NOMO-1 (cell line): ENCODE results near the gene ADCY4.
A peak's percentile ranks its signal among the peaks of the same experiment; 100 is the strongest.
"Not testable (repeated sequence)": the region's sequence is repeated elsewhere in the genome, so short reads cannot be mapped to it uniquely, and the experiment has no call there.

Experiments
- DNase-seq, 2 experiments: peaks; one replicate each; lab custom pipeline; 2025; ENCODE audit not compliant: unreplicated experiment in 2 of 2; lab: John Stamatoyannopoulos, UW

Gene ADCY4

DNA sequence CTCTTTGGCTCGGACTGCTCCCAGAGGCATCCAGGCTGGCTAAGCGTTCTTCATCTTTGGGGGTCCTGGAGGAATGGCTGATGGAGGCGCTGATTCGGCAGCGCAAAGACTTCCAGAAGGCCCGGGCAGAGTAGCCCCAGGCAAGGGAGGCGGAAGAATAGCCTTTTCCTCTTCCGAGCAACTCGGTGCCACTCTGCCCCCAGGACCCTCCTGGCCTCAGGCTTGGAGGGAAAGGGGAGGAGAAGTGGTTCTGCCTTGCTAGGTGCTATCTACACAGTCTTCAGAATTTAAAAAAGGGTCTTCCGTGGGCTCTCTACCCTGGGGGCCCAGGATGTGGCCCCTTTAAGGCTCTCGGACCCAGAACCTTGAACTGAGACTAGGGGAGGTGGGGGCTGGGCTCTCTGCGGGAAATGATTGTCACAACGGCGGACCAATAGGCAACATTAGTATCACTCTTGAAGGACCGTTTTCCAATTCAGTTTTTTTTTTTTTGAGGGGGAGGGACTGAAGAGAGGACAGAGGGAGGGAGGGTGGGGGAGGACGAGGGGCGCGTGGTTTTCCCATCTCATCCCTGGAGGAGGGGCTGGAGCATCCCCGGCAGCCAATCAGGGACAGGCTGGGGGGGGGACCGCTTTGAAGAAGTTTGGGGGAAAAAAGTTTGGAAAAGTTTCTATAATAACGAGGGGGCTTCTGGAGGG lies 32.8 kb upstream of the ADCY4 start, which contains the start of gene NFATC4:
NFATC4 (plus strand) TSS at position 671 of the 698 bp plus-strand sequence. CDS start 157 bp downstream, outside the sequence.
- no peak for DNase-seq

DNA sequence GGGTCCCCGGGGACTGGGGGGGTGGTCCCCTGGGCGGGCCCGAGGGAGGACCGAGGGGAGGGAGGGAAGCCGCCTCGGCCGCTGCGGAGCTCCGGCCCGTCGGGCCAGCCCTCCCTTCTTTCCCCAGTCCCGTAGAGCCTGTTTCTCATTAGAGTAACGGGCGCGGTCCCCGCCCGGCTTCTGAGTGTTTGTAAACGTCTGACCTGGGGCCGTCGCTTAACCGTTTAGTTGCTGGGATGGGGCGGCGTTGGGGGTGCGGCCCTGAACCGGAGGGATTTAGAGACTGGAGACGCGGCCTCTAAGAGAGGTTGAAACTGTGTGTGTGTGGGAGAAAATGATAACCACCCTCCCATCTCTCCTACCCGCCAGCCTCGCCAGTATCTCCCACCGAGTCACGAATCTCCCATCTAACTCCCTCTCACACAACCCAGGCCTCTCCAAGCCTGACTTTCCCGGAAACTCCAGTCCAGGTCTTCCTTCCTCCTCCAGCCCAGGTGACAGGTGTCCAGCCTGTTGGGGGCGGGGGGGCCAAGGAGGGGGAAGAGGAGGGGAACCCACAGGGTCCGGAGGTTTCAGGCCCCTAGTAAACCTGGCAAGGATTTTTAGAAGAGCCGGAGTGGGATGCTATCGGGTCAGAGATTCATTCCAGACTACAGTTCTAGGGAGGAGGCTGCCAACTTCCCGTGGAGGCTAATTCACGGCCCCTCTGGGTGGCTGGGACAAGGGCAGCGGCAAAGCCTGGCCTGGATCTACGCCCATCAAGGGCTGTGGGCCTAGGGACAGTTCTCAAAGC lies 32.0 kb upstream of the ADCY4 start:
- no peak for DNase-seq

DNA sequence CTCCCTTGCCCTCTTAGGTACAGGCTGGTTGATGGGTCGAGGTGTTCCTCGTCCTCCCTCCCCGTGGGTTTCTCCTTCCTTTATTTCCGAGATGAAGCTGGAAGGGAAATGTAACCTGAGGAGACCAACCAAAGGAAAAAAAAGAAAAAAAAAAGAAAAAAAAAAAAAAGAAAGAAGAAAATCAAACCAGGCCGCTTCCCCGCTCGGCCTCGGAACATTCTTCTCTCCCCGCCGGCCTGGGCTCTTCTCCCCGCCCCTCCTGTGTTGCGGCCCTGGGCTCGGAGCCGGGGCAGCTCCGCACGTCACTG lies 31.5 kb upstream of the ADCY4 start:
- DNase-seq = no peak

DNA sequence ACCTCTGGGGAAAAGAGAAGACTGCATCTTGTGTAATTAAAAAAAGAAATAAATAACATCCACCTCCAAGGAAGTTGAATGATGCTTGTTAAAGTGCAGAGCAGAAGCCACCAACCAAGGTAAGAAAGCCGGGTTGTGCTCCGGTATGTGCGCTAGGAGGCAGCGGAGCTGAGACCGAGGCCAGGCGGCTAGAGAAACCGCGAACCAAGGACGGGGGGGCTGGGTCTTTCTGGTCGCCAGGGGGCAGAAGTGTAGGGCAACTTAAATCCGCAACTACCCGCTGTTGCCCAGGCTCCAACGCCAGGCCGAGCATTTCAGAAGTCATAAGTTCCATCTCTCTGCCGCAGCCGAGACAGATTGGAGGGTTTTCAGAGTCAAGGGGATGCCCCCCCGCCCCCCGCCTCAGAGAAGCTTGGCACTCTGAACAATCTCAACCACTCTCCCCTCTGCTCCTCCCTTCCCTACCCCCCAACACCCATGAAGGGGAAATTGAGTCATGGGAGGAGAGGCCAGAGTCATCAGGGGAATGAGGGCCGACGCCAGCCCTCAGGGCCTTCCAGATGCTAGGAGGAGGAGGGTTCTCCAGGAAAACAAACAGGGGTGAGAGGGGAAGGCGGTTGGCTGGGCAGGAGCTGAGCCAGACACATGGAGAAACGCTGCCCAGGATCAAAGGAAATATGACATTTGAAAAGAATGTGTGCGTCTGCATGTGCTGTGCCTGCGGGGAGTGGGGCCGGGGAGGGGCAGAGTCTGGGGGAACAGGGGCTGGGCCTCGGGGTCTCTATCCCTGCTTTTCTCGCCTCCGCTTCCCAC lies 30.9 kb upstream of the ADCY4 start:
- peak; percentile 81 to 91 for DNase-seq

DNA sequence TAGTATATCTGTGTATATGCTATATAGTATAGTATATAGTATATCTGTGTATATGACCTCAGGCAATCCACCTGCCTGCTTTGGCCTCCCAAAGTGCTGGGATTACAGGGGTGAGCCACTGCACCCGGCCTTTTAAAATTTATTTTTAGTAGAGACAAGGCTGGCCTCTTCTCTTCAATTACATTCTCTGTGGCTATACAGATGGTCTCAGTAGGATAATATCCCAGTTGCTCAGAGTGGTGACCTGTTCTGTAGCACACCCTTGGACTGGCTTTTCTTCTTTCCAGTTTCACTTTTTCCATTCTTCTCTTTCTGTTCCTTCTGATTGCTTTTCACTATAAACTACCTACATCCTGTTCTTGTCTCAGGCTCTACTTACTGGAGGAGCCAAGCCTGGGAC lies 30.0 kb upstream of the ADCY4 start:
- DNase-seq = no peak

DNA sequence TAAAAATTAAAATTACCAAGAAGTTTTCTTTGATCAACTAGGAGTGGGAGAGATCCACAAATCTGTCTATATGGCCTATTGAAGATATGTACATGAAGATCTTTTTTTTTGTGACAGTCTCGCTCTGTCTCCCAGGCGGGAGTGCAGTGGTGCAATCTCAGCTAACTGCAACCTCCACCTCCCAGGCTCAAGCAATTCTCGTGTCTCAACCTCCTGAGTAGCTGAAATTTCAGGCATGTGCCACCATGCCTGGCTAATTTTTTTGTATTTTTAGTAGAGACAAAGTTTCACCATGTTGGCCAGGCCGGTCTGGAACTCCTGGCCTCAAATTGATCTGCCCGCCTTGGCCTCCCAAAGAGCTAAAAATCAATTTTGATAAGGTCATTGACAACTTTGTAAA lies 28.5 kb upstream of the ADCY4 start:
- no peak for DNase-seq

DNA sequence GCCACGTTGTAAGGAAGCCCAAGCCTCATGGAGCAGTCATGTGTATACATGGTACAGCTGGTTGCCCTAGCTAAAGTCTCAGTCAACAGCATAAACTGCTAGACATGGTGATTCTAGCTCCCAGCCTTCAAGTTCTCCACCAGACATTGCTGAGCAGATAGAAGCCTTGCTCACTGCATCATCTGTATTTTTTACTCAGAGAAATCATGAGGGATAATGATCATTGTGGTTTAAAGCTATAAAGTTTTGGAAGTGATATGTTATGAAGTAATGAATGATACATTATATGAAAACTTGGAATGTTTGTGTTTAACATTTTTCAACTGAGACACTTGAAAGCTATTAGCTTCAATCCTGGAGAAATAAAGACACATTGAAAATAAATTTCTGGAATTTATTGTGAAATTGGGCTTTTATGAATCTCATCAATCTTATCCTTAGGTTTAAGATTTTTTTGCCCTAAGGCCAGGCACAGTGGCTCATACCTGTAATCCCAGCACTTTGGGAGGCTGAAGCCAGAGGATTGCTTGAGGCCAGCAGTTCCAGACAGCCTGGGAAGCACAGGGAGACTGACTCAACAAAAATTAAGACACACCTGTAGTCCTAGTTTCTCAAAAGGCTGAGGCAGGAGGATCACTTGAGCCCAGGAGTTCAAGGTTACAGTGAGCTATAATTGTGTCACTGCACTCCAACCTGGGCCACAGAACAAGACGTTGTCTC lies 27.5 kb upstream of the ADCY4 start:
- DNase-seq = no peak

DNA sequence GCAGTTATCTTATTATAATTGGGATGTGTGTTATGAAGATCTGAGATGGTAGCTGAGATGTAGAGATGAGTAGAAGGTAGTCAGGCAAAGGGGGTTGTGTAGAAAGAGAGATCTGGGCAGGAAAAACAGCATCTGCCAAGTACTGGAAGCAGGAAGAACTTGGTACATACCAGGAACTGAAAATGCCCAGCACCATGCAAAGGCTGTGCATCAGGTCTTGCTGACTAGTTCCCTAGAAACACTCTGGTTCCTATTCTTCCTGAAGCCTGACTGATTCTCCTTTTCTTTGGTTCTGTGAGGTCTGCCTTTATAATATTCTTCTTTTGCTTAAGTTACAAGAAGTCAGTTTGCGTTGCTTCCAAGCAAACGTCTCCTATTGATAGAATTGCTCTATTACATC lies 26.5 kb upstream of the ADCY4 start:
- DNase-seq = no peak

DNA sequence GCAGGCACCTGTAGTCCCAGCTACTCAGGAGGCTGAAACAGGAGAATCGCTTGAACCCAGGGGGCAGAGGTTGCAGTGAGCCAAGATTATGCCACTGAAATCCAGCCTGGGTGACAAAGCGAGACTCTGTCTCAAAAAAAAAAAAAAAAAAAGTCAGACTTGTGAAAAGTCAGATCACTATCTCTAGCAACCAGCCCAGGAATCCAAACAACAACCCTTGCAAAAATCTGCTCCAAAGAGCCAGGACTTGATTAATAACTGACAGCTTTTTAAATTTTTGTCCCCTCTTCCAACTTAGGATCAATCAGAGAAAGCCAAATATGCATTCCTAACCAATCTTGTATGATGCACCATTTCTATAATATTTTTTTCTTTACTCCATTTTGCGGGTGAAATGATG lies 25.4 kb upstream of the ADCY4 start:
- DNase-seq = no peak

DNA sequence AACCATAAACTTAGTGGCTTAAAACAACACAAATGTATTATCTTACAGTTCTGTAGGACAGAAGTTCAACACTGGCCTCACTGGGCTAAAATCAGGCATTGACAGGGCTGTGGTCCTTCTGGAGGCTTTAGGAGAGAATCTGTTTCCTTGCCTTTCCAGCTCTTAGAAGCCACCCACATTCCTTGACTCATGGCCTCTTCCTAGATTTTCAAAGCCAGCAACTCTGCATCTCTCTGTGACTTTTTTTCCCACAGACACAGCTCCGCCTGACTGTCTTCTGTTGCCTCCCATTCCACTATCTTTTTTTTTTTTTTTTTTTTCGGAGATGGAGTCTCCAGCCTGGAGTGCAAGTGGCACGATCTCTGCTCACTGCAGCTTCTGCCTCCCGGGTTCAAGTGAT lies 21.3 kb upstream of the ADCY4 start:
- DNase-seq = no peak

DNA sequence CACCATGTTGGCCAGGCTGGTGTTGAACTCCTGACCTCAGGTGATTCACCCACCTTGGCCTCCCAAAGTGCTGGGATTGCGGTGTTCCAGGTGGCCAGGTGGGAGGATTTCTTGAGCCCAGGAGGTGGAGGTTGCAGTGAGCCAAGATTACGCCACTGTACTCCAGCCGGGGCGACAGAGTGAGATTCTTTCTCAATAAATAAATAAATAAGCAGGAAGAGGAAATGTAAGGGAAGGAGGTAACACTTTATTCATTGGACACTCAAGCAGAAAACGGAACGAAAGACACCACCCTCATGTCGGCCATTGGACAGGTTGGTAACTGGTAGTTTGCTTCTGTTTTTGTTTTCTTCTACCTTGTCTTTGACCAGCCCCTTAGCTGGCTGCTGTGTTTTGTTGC lies 20.1 kb upstream of the ADCY4 start:
- DNase-seq = no peak

DNA sequence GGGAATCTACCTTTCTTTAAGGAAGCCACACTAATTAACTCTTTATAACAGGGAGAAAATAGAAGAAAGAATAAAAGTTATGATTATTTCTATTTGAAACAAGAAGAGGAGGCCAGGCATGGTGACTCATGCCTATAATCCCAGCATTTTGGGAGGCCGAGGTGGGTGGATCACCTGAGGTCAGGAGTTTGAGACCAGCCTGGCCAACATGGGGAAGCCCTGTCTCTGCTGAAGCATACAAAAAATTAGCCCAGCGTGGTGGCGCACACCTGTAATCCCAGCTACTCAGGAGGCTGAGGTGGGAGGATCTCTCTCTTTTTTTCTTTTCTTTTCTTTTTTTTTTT lies 19.6 kb upstream of the ADCY4 start:
- DNase-seq = not testable (repeated sequence)

DNA sequence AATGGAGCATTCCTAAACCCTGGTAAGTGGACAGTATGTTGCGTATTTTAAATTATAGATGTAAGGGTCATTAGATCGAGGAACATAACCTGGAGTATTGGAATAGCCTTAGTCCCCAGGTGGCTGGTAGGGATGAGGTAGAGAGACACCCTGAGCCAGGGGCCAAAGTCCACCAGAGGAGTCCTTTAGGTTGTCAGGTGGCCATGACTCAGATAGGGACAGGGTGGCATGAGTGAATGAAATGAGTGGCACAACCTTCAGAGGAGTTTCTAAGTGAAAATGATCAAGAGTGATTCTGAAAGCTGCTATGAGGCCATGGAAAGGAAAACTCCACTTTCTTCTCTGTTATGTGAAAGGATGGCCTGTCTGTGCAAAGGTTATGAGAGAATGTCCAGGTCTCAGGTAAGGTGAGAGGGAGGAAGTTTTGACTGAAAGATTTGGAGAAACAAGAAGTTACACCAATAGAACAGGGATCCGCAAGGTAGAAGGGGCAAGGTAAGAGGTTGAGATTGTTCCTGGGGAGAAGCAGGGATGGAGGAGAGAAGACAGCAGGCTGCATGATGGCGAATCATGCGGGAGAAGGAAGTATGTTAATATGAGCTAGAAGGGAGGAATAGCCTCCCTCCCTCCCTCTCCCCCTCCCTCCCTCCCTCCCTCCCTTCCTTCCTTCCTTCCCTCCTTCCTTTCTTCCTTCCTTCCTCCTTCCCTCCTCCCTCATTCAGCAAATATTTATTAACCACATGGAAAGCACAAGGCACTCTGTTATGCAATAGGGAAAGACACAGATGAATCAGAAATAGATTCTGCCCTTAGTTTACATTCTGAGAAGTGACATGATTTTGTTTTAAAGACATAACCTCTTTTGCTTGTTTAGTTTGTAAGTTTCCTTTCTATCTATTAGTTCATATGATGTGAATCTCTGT lies 18.9 kb upstream of the ADCY4 start:
- no peak for DNase-seq

DNA sequence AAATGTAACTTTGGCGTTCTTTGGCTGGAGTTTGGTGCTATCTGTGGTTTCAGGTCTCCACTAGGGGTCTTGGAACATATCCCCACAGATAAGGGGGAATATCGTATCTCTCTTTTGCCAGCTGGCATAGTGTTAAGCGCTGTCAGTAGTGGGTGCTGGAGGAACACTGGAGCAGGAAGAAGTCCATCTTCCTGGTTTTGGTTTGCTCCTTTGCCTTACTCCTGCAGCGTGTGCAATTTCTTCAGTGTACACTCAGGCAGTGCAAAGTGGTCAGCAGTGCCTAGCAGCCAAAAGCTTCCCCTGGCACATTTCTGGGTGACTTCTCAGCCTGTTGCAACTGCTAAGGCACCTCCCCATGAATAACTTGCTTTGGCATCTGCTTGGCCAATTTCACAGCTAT lies 16.6 kb upstream of the ADCY4 start:
- DNase-seq = no peak

DNA sequence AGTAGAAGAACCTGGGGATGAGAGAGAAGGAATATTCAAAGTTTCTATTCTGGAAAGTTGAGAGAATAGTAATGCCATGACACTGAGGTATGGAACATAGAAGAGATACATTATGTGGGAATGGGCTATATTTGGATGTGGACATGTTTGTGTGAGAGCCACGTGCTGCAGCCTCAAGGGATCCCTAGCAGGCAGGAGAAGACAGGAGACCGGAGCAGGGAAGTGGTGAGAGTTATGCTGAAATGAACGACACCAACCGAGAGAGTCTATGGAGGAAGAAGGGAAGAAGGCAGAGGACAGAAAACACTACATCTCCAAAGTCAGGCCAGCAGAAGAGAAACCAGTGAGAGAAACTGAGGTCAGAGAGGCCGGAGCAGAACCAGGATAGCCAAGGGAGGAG lies 14.9 kb upstream of the ADCY4 start:
- no peak for DNase-seq

DNA sequence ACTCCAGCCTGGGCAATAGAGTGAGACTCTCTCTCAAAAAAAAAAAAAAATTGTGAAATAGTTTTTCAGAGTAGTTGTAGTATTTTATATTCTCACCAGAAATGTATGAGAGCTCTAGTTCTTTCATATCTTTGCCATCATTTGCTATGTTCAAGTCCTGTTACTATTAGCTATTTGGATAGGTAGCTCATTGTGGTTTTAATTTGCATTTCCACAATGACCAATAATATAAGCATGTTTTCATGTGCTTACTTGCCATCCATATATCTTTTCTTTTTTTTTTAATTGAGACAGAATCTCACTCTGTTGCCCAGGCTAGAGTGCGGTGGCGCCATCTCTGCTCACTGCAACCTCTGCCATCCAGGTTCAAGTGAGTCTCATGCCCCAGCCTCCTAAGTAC lies 13.3 kb upstream of the ADCY4 start:
- DNase-seq = no peak

DNA sequence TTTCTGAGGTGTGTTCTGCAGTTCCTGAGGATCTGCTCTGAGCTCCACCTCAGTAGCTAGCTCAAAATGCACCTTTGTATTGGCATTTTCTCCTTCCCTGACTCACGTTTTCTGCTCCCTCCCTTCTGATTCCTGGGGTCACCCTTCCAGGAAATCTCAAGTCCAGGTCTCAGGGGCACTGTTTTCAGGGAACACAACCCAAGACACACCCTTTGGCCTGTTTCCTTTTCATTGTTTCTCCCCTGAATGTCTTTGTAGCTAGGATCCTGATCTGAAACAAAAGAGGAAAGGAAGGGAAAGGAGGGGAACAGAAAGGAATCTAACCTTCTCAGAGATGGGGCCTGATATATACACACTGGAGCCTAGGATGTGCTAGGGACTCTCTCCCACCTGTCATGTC lies 12.3 kb upstream of the ADCY4 start:
- no peak for DNase-seq

DNA sequence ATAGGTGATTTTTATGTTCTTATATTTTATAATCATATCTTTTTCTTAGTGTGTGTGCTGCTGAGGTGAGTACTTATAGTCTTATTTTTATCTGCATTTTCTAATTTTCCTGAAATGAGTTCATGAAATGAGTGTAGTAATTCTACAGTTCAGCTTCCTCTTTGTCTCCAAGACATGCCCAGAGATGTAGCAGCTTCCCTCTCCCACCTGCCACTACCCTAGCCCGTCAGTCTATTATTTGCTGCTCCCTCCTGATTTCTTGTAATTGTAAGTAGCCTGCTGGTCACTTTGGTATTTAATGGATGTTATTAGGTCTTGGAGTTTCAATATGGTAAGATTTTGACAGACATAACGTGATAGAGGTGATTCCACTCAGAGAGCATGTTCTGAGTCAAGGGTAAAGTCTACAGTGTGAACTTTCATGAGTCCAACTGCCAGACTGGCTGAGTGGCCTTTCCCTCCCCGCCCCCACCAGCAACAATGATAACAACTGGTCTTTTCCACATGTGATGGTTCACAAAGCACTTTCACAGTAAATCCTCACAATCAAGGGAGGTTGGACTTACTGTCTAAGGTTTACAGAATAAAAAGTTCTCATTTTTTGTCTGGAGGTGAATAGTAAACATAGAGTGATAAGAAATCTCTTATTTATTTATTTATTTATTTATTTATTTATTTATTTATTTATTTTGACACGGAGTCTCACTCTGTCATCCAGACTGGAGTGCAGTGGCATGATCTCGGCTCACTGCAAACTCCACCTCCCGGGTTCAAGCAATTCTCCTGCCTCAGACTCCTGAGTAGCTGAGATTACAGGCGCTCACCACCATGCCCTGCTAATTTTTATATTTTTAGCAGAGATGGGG lies 9.2 kb upstream of the ADCY4 start:
- DNase-seq = peak in 1 of 2 experiments; percentile 40

DNA sequence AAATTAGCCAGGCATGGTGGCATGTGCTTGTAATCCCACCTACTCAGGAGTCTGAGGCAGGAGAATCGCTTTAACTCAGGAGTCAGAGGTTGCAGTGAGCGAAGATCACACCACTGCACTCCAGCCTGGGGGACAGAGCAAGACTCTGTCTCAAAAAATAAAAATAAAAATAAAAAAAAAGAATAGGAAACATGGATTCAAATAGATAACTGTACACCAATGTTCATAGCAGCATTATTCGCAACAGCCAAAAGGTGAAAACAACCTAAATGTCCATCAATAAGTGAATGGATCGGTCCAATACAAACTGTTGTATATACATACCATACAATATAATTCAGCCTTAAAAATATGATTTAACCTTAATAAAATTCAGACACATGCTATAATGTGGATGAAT lies 8.0 kb upstream of the ADCY4 start:
- DNase-seq = no peak
